Measurements from ENCODE around the gene RAB35.

Gene RAB35

DNA sequence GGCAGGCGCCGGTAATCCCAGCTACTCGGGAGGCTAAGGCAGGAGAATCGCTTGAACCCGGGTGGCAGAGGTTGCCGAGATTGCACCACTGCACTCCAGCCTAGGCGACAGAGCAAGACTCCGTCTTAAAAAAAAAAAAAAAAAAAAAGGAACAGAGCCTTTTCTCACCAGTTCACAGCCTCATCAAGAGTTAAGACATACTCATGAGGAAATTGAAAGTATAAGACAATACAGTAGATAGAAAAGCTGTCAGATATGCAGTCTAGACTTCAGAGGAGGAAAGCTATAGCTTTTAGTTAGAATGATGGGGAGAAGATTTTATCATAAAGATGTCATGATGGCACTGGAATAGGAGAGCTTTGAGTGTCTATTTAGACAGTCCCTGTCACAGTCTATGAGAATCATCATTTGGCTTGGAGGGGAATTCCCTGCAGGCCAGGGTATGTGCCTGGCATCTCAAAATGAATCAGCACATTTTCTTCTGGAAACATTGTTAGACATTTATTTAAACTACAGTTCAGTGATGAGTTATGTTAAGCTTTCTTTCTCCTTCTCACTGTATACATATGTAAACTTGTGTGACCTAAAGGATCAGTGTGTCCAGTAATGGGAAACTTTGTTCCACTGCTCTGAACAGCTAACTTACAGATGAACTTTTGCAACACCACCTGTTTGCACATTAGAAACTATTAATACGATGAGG, 2.9 kb upstream of the RAB35 start:
- peaks cover 16% of the 10 kb centered on the region; the same call in 1 of the 2 replicates for H3K36me3 ChIP-seq (ENCODE audit: insufficient read depth, low read length)
- peaks cover 29% of the 10 kb centered on the region for H3K79me2 ChIP-seq (ENCODE audit: insufficient read depth, low read length)
- H3K4me3 ChIP-seq (ENCODE audit: low read depth, low read length, poor library complexity, severe bottlenecking) = peak overlapping the region; percentile 93
- H2AFZ ChIP-seq (ENCODE audit: low read length) = no peak overlapping the region
- H3F3A ChIP-seq (ENCODE audit: insufficient read depth, low read length) = 0 out of 2 replicates have a peak, but pooled peaks cover 5% of the 10 kb centered on the region
- H3K27me3 ChIP-seq (ENCODE audit: insufficient read depth, low read length) = no peaks in the 10 kb centered on the region
- no peaks in the 10 kb centered on the region for H4K20me1 ChIP-seq (ENCODE audit: insufficient read depth, low read length)
- H3K9me3 ChIP-seq (ENCODE audit: low read length) = no peaks in the 10 kb centered on the region
- H3K4me1 ChIP-seq (ENCODE audit: insufficient read depth, low read length, severe bottlenecking) = peaks cover 75% of the 10 kb centered on the region
- H3K9ac ChIP-seq (ENCODE audit: low read length) = no peak overlapping the region; the same call in 1 of the 2 replicates
- peak overlapping the region; percentile 94 for H3K4me2 ChIP-seq (ENCODE audit: low read length)
- H3K9me2 ChIP-seq (ENCODE audit: low read depth, low read length) = no peaks in the 10 kb centered on the region
- peak overlapping the region; percentile 75 for H3K27ac ChIP-seq (ENCODE audit: low read depth, low read length, poor library complexity, severe bottlenecking)
- TF ChIP-seq, protein P1, sequence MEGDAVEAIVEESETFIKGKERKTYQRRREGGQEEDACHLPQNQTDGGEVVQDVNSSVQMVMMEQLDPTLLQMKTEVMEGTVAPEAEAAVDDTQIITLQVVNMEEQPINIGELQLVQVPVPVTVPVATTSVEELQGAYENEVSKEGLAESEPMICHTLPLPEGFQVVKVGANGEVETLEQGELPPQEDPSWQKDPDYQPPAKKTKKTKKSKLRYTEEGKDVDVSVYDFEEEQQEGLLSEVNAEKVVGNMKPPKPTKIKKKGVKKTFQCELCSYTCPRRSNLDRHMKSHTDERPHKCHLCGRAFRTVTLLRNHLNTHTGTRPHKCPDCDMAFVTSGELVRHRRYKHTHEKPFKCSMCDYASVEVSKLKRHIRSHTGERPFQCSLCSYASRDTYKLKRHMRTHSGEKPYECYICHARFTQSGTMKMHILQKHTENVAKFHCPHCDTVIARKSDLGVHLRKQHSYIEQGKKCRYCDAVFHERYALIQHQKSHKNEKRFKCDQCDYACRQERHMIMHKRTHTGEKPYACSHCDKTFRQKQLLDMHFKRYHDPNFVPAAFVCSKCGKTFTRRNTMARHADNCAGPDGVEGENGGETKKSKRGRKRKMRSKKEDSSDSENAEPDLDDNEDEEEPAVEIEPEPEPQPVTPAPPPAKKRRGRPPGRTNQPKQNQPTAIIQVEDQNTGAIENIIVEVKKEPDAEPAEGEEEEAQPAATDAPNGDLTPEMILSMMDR (IDR thresholded peaks at IDR 0.05; ENCODE audit: low read length) = no peak
- TF ChIP-seq EZH2 (IDR thresholded peaks at IDR 0.05; ENCODE audit: borderline replicate concordance, low read length) = no peak

DNA sequence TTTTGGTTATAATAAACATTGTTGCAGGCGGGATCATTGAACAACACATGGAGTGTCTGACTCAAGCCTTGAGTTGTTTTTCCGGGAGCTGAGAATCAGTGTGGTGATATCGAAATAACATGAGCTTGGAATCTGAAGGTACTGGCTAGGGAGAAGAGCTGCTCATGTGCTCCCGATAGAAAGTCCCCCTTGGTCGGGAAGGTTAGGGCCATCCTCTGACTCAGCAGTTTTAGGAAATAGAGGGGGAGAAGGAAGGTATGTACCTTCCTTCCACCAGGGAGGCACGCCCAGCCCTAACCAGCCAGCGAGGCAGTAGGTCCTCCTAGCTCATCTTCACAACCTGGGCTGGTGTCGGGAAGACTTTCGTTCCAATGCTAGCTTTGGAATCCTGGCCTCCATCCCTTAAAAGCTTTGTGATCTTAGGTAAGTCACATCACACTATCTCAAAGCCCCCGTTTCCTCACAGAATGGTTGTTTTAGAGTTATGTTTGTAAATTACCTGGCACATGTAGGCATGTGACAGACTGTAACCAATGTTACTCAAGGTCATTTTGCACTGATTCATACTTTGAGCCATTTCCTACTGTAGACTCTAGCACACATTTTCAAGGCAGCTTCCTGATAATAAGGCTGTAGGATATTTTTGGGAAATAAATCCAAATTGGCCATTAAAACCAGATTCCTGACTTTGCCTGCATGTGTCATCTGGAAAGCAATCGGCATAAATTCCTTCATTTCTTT, 1.9 kb upstream of the RAB35 start:
- Histone ChIP-seq H3K79me2 (ENCODE audit: insufficient read depth, low read length) (peaks cover 38% of the 10 kb centered on the region), H3K4me2 (ENCODE audit: low read length) (peak overlapping the region; percentile 94), H3K36me3 (ENCODE audit: insufficient read depth, low read length) (peaks cover 25% of the 10 kb centered on the region), H3K4me1 (ENCODE audit: insufficient read depth, low read length, severe bottlenecking) (peaks cover 68% of the 10 kb centered on the region), H4K20me1 (ENCODE audit: insufficient read depth, low read length) (no peaks in the 10 kb centered on the region), H3K4me3 (ENCODE audit: low read depth, low read length, poor library complexity, severe bottlenecking) (peak overlapping the region; percentile 93), H3F3A (ENCODE audit: insufficient read depth, low read length) (0 out of 2 replicates have a peak, but pooled peaks cover 5% of the 10 kb centered on the region), H3K27me3 (ENCODE audit: insufficient read depth, low read length) (no peaks in the 10 kb centered on the region), H2AFZ (ENCODE audit: low read length) (no peak overlapping the region), H3K27ac (ENCODE audit: low read depth, low read length, poor library complexity, severe bottlenecking) (peak overlapping the region; percentile 75), H3K9me2 (ENCODE audit: low read depth, low read length) (no peaks in the 10 kb centered on the region), H3K9ac (ENCODE audit: low read length) (peak overlapping the region; percentile 96), H3K9me3 (ENCODE audit: low read length) (no peaks in the 10 kb centered on the region)
- TF ChIP-seq, protein P1 (IDR thresholded peaks at IDR 0.05; ENCODE audit: low read length) = no peak
- TF ChIP-seq EZH2 (IDR thresholded peaks at IDR 0.05; ENCODE audit: borderline replicate concordance, low read length) = no peak

DNA sequence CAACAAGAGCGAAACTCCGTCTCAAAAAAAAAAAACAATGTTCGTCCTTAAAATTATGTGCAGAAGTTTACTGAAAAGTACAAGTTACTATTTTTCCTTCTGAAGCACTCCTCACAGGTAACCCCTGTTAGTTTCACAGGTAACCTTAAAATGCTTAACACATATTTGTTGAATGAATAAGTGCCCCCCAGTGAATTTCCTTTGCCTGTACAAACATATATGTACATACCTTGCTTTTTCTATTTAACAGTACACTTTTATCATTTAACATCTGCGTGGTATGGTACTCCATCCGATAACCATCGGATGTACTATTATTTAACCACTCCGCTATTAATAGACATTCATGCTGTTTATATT, 1.4 kb upstream of the RAB35 start:
- Histone ChIP-seq H3K27ac (ENCODE audit: low read depth, low read length, poor library complexity, severe bottlenecking) (peak overlapping the region; percentile 75), H3K4me1 (ENCODE audit: insufficient read depth, low read length, severe bottlenecking) (peaks cover 63% of the 10 kb centered on the region)

More for the DNA sequence above, 1.4 kb upstream of the RAB35 start:
- TF ChIP-seq, protein P1 (IDR thresholded peaks at IDR 0.05; ENCODE audit: low read length) = no peak
- no peak for TF ChIP-seq EZH2 (IDR thresholded peaks at IDR 0.05; ENCODE audit: borderline replicate concordance, low read length)
- Histone ChIP-seq H3K9me3 (ENCODE audit: low read length) (no peaks in the 10 kb centered on the region), H3K9me2 (ENCODE audit: low read depth, low read length) (no peaks in the 10 kb centered on the region), H3K27me3 (ENCODE audit: insufficient read depth, low read length) (no peaks in the 10 kb centered on the region), H3F3A (ENCODE audit: insufficient read depth, low read length) (0 out of 2 replicates have a peak, but pooled peaks cover 5% of the 10 kb centered on the region), H3K9ac (ENCODE audit: low read length) (peak overlapping the region; percentile 96), H3K79me2 (ENCODE audit: insufficient read depth, low read length) (peaks cover 43% of the 10 kb centered on the region), H4K20me1 (ENCODE audit: insufficient read depth, low read length) (no peaks in the 10 kb centered on the region), H3K4me2 (ENCODE audit: low read length) (peak overlapping the region; percentile 94), H3K4me3 (ENCODE audit: low read depth, low read length, poor library complexity, severe bottlenecking) (peak overlapping the region; percentile 93), H3K36me3 (ENCODE audit: insufficient read depth, low read length) (peaks cover 28% of the 10 kb centered on the region), H2AFZ (ENCODE audit: low read length) (no peak overlapping the region)

All from OCI-LY1 (cell line).